OCI-LY1 (cell line): ENCODE data around the gene PHOSPHO1.

Experiments
- EZH2 ChIP-seq: fragments of 200-600 bp; sonication (generic), shearing (Covaris generic); IDR thresholded peaks from 2 replicates; pipeline ENCODE4 v1.8.0; 2017; ENCODE audit warnings: borderline replicate concordance, mixed run types, mild to moderate bottlenecking, antibody characterized with exemption, low read length, moderate library complexity, mixed read lengths
- TF ChIP-seq, protein P1 (sequence below): fragments of 200-600 bp; sonication (generic), shearing (Covaris generic); IDR thresholded peaks from 2 replicates; pipeline ENCODE4 v1.5.1; 2017; ENCODE audit warnings: mild to moderate bottlenecking, antibody characterized with exemption, low read length, moderate library complexity, mixed read lengths

- TF ChIP-seq, protein P1, sequence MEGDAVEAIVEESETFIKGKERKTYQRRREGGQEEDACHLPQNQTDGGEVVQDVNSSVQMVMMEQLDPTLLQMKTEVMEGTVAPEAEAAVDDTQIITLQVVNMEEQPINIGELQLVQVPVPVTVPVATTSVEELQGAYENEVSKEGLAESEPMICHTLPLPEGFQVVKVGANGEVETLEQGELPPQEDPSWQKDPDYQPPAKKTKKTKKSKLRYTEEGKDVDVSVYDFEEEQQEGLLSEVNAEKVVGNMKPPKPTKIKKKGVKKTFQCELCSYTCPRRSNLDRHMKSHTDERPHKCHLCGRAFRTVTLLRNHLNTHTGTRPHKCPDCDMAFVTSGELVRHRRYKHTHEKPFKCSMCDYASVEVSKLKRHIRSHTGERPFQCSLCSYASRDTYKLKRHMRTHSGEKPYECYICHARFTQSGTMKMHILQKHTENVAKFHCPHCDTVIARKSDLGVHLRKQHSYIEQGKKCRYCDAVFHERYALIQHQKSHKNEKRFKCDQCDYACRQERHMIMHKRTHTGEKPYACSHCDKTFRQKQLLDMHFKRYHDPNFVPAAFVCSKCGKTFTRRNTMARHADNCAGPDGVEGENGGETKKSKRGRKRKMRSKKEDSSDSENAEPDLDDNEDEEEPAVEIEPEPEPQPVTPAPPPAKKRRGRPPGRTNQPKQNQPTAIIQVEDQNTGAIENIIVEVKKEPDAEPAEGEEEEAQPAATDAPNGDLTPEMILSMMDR: no peak
- no peak for TF ChIP-seq EZH2
Observed at GRCh38 chr17:49190932-49191331, 39.7 kb downstream of the PHOSPHO1 start.
